ENCODE results near the gene MAF.

Gene MAF

DNA sequence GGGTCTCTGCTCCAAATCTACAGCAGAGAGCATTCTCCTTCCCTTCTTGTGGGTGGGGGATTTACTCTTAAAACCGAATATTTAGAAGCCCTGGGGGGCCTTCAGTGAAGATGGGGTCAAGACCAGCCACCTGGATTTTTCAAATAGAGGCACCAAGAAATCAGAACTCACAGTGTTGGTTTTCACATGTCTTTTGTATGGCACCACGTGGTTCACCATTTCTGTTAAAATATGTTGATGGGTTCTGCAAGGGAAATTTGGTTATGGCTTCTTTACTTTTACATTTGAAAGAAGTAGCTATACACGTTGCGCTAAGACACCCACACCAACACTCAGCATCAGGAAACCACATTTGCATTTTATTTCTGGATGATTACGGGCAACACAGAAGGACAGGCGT, 17.7 kb downstream of the MAF start:
- TF ChIP-seq, protein P1, sequence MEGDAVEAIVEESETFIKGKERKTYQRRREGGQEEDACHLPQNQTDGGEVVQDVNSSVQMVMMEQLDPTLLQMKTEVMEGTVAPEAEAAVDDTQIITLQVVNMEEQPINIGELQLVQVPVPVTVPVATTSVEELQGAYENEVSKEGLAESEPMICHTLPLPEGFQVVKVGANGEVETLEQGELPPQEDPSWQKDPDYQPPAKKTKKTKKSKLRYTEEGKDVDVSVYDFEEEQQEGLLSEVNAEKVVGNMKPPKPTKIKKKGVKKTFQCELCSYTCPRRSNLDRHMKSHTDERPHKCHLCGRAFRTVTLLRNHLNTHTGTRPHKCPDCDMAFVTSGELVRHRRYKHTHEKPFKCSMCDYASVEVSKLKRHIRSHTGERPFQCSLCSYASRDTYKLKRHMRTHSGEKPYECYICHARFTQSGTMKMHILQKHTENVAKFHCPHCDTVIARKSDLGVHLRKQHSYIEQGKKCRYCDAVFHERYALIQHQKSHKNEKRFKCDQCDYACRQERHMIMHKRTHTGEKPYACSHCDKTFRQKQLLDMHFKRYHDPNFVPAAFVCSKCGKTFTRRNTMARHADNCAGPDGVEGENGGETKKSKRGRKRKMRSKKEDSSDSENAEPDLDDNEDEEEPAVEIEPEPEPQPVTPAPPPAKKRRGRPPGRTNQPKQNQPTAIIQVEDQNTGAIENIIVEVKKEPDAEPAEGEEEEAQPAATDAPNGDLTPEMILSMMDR (conservative IDR thresholded peaks at IDR 0.05; ENCODE audit: low read depth, low read length), result no peak
- DNase-seq (ENCODE audit: low read depth), result no peak
- no peak overlapping the region for H3K4me3 ChIP-seq (ENCODE audit: low read length)

DNA sequence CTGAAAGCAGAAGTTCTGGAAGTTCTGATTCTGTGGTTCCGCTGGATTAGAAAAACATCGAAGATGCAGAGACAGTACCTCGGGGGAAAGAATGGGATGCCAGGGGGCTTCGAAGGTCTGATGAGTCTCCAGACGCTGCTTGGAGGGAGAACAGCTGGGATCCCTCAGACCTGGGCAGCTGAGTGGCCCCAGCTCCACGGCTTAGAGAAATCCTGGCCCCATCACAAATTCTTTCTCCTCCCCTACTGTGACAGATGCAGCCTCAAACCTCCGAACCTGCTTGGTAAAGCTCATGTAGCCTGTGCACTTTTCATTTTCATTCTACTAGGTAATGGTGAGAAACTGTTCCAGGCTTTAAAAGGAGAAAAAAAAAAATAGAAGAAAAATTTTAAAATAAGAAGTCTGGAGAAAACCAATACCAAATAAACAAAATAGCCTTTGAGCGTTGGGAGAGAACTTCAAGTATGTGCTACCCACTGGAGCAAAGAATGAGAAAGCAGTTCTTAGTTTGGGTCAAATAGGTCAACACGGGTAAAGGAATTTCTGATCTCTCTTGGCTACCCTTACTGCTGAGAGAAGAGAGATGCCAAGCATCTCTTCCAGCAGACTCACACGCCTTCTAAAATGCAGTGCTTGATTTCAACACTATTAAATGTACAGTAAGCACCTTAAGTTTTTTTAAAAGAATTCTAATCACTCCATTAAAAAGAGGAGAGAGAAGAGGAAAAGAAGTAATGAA, 19.9 kb downstream of the MAF start:
- TF ChIP-seq, protein P1 (conservative IDR thresholded peaks at IDR 0.05; ENCODE audit: low read depth, low read length), result no peak
- DNase-seq (ENCODE audit: low read depth), result no peak
- H3K4me3 ChIP-seq (ENCODE audit: low read length), result no peak overlapping the region

DNA sequence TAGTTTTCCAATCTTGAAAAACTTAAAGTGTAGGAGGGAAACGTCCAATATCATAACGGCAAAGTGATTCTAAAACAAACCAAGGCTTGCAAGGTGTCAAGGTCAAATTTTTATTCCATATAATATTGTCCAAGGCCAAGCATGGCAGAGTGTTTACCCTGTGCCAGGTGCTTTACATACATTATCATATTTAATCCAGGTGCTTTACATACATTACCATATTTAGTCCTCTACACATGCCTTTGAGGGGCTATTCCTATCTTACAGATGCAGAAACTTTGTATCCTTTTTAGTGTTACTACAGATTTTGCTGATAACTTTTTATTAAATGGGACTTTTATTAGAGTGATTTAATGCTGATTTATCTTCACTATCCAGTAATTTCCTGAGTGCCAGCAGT, 23.9 kb downstream of the MAF start:
- no peak overlapping the region for H3K4me3 ChIP-seq (ENCODE audit: low read length)
- no peak for DNase-seq (ENCODE audit: low read depth)
- TF ChIP-seq, protein P1 (conservative IDR thresholded peaks at IDR 0.05; ENCODE audit: low read depth, low read length), result no peak

DNA sequence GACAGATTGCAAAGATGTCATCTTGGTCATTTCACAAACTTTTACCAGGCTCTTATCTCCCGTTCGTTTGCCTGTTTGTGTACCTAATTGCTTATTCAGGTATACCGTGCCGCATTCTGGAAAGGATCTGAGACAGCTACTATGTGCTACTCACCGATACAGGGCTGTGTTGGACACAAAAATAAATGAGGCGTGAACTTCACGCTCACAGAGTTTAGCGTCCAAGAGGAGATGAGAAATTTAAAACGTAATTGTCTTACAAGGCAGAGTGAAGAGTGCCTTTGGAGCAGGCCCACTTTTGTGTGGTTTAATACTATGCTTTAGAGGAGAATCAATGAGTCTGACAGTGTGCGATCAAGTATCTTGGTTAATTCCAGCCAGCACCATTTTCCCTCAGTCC, 26.7 kb downstream of the MAF start:
- TF ChIP-seq, protein P1 (conservative IDR thresholded peaks at IDR 0.05; ENCODE audit: low read depth, low read length), result no peak
- no peak for DNase-seq (ENCODE audit: low read depth)
- no peak overlapping the region for H3K4me3 ChIP-seq (ENCODE audit: low read length)

DNA sequence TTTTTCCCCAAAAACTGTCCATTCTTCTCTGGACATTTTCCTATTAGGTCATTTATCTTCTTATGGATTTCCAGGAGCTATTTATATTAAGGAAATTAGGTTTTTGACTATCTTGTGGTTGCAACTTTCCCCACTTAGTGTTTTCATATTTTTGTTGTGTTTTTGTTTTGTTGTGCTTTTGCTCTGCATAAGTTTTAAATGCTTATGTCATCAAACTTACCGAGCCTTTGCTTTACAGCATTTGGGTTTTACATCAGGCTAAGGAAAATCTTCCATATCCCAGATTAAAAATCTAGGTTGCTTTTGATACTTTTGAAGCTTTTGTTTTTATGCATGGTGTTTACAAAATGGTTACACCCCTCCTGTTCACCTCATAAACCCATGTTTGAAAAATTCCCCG, 27.5 kb downstream of the MAF start:
- DNase-seq (ENCODE audit: low read depth), result no peak
- H3K4me3 ChIP-seq (ENCODE audit: low read length), result no peak overlapping the region
- TF ChIP-seq, protein P1 (conservative IDR thresholded peaks at IDR 0.05; ENCODE audit: low read depth, low read length), result no peak

DNA sequence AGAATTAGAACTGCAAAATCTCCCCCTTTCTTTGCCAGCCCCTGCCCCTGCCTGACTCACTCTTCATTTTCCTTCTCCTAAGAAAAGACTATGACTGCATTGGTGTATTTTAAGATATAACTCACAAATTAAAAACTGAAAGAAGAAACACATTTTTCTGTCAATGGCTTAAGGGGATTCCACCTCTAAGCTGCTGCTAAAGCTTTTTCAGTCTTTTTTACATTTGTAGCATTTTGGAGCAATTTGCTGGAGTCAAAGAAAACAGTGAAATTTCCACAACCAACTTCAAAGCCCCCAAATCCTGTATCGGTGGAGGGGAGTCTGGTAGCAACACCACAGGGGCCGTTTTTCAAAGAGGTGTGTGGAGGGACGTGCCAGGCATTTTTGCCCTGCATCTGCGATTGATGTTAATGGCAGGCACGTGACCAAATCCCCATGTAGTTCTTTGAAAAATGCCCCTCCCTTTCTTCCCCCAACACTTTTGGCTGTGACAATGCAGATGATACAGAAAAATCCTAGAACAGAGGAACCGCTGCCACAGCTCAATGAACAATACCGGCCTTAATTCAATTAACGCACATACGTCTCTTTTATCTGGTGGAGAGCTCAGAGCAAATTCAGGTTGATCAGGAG, 28.5 kb downstream of the MAF start:
- no peak for DNase-seq (ENCODE audit: low read depth)
- no peak overlapping the region for H3K4me3 ChIP-seq (ENCODE audit: low read length)
- TF ChIP-seq, protein P1 (conservative IDR thresholded peaks at IDR 0.05; ENCODE audit: low read depth, low read length), result no peak

Data from retinal pigment epithelial cell (primary cell).